Head of caudate nucleus (tissue), 42 donors: Measurements from ENCODE around the gene PGBD4.
A peak's percentile ranks its signal among the peaks of the same experiment; 100 is the strongest.
"Not testable (repeated sequence)": the region's sequence is repeated elsewhere in the genome, so short reads cannot be mapped to it uniquely, and the experiment has no call there.

ENCODE experiments used
- DNase-seq, 42 donors: peaks; one replicate each; pipeline versions ENCODE4 v3.0.0 to v3.0.0-alpha.2; 2020 to 2021; ENCODE audit warnings: mixed read lengths in 7 of 42
- intact Hi-C: fragments of 100-400 bp; cut with DNase I; formaldehyde crosslinking; loops from one replicate; pipeline ENCODE4 v1.15.0; 2022

The PGBD4 gene

GRCh38 chr15:34109797-34110663 lies 8.1 kb downstream of the PGBD4 start:
- DNase-seq: peak in 2 of 42 donors; percentile 16 to 22
- intact Hi-C loops: no loop called here

DNA sequence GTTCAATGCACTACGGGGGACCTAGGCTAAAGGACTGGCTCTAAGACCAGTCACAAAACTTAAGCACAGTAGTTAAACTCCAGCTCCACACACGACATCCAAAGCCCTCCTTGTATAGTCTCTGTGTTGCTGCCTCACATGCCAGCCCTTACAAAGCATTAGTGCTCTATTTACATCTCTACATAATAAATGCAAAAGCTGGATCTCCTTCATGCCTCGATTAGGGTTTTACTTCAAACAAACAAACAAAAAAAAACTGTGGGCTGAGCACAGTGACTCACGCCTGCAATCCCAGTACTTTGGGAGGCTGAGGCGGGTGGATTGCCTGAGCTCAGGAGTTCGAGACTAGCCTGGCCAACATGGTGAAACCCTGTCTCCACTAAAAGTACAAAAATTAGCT lies 9.6 kb downstream of the PGBD4 start:
- DNase-seq: no peak
- intact Hi-C loops: no loop called here

- no peak for DNase-seq
- intact Hi-C loops: no loop called here
Observed at GRCh38 chr15:34114215-34114614, 12.3 kb downstream of the PGBD4 start.

GRCh38 chr15:34114739-34115138 lies 12.9 kb downstream of the PGBD4 start:
- intact Hi-C loops: no loop called here
- no peak for DNase-seq

- intact Hi-C loops: no loop called here
- no peak for DNase-seq
Observed at GRCh38 chr15:34116620-34117019, 14.7 kb downstream of the PGBD4 start.

DNA sequence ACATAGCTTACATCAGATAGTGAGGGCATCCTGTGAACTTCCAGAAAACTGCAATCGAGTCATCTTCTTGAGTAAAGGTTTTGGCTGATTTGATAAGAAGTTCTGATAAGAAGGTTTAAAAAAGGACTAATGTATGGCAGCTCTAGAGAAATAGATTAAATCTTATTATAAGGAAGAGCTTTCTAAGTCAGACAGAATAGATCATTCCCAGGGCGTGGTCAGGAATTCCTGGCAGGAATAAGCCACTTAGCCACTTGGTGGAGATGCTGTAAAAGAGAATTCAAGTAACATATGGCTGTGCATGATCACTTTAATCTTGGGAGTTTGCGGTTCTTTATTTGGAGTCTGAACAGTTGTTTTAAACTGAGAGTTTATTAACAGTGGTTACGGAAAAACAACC lies 17.4 kb downstream of the PGBD4 start:
- intact Hi-C loops: no loop called here
- no peak for DNase-seq

DNA sequence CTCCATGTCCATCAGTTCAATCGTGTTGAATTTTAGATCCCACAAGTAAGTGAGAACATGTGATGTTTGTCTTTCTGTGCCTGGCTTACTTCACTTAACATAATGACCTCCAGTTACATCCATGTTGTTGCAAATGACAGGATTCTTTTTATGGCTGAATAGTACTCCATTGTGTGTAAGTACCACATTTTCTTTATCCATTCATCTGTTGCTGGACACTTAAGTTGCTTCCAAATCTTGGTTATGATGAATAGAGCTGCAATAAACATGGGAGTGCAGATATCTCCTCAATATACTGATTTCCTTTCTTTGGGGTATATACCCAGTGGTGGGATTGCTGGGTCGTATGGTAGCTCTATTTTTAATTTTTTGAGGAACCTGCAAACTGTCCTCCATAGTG lies 18.5 kb downstream of the PGBD4 start:
- DNase-seq, intact Hi-C loops: not testable (repeated sequence)

- intact Hi-C loops, DNase-seq: not testable (repeated sequence)
Observed at GRCh38 chr15:34121786-34122185, 19.9 kb downstream of the PGBD4 start.

DNA sequence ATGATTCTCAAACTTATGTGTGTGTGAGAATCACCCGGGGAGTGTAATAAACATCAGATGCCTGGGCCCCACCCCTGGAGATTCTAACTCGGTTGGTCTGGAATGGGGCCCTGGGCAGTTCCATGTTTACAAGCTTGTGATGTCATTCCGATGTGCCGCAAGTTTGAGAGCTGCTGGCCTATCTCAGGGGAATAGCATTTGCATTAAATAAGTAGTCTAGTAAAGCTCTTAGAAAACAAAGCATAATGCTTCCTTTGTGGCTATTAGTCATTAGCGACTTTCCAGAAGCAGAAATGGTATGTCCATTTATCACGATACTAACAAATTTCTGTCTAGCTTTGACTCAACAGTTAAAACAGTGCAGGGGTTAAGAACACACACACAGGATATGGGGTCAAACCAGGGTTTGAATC lies 20.9 kb downstream of the PGBD4 start:
- DNase-seq: no peak
- intact Hi-C loops: no loop called here

DNA sequence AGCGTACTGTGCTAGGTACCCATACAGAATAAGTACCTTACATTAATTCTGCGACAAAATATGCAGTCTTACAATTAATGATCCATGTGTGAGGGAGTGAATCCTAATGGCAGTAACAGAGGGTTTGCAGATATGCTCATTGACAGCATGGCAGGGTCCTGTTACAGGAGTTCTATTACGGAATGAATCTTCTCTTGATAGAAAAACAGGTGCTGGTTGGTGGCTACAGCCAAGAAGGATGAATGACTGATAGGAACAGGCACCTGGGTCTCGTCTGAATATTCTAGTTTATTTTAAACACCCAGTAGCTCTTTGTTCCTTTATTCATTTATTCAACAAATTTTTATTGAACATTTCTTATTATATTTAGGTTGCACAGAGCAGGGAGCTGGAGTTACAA lies 22.8 kb downstream of the PGBD4 start:
- intact Hi-C loops: no loop called here
- DNase-seq: no peak

DNA sequence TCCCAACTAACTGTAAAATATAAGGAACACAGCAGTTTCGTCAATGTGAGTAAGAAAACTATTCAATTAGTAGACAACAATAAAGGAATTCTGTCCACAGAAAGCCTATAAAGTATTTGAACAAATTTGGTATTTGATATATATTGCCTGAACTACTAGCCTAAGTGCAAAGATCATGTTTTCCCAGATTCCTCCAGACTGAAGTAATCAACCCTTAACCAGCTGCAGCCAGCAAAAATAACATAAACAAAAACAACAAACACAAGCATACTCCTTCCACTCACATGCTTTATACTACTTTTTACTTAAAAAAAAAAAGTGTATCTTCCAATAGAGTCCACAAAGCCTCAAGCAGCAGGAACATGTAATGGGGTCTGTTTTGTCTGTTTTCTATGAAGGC lies 24.1 kb downstream of the PGBD4 start:
- intact Hi-C loops: no loop called here
- no peak for DNase-seq

DNA sequence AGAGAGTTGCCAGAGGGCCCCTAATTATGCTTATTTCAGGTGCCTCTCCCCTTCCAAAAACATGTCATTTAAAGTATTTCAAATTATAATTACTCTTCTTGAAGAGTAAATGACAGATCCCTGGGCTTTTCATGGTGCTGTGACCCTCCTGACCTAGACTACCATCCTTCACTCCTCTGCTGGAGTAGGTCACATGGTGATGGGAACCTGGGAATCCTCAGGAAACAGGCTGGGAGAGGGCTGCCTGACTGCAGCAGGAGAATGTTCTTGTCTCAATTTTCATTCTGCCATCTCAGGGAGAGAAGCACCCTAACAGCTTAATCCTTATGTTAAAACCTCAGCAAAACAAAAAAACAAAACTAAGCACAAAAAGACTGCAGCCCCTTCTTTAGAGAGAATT lies 24.6 kb downstream of the PGBD4 start:
- intact Hi-C loops: no loop called here
- DNase-seq: no peak

GRCh38 chr15:34128898-34129297 lies 27.0 kb downstream of the PGBD4 start:
- DNase-seq: no peak
- intact Hi-C loops: no loop called here

GRCh38 chr15:34132881-34133280 lies 31.0 kb downstream of the PGBD4 start:
- intact Hi-C loops: no loop called here
- no peak for DNase-seq

DNA sequence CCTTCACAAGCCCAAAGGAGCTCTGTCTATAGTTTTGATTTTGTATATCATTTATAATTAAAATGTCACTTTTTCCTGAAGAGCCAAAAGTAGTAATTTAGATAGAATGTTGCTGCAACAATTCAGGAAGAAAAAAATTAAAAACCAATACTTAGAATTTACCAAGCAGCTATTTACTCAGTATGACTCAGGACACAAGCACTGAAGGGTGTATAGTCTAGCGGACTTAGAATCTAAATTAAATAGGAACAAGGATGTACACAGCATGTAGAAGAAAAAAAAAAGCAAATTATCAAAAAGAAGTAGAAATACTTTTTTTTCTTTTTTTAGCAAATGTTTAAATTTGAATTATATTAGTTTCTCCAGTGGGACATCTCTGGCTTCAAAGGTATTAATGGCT lies 31.6 kb downstream of the PGBD4 start:
- intact Hi-C loops: no loop called here
- DNase-seq: no peak

- DNase-seq: no peak
- intact Hi-C loops: no loop called here
Observed at GRCh38 chr15:34147371-34148140, 45.7 kb downstream of the PGBD4 start.

DNA sequence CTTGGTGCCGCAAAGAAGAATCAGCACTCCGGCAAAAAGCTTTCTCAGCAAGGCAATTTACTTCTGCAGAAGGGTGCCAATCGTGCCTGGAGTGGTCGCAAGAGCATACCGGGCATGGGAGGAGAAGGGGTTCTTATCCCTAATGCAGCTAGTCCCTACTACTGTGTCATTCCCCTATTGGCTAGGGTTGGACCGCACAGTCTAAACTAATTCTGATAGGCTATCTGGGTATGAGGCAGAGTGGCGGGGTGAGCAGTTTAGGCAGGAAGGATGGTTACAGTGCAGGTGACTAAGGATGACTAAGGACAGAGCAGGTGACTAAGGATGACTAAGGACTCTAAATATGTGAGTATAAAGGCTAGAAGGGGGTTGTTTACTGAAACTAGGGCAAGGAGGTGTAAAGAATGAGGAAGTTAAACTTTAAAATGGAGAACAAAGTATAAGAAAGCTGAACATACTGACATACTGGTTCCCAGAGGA lies 52.9 kb downstream of the PGBD4 start:
- intact Hi-C loops: no loop called here
- DNase-seq: peak in 1 of 42 donors; percentile 23

DNA sequence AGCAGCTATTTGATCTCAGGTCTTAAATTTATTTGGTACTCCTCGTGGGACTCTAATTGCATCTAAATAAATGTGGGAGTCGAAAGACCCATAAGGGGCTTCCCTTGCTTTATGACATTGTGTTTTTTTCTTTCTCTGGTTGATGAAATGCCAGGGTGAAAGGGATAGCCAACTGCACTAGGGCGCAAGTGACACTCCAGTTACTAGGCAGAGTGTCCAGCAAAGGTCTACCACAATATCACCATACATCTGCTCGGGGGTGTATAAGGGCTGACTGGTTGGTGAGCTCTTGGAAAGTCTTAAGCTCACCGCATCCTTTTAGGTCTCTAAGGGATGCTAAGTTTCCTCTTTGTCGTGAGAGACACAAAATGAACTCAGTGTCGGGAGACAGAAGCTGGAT lies 54.0 kb downstream of the PGBD4 start:
- no peak for DNase-seq
- intact Hi-C loops: no loop called here
